Measurements from ENCODE around the gene AKR1C2. TPM values are rescaled to one million over a fixed set of nuclear protein-coding genes. Genes with fewer than 3 reads are reported as not detected.
"Not testable (repeated sequence)": the region's sequence is repeated elsewhere in the genome, so short reads cannot be mapped to it uniquely, and the experiment has no call there.

Gene AKR1C2
- total RNA-seq, result under 1 TPM in 1 of 2 experiments, not detected in 1; 0.17 TPM

- H3K4me1 Mint-ChIP-seq; DNase-seq; H3K4me3 Mint-ChIP-seq; H3K36me3 Mint-ChIP-seq (ENCODE audit: low read depth); H3K27ac Mint-ChIP-seq; H3K9me3 Mint-ChIP-seq; H3K27me3 Mint-ChIP-seq; POLR2A ChIA-PET: not testable (repeated sequence)
- CTCF ChIA-PET, result interaction anchor here (0.6 kb wide), 1 partner anchor 18 kb away, joined by 3 read pairs; no protein-coding TSS in a partner anchor
Observed at GRCh38 chr10:5003127-5004029, at the start of gene AKR1C2. TSS of gene AKR1C2 (minus strand) at chr10:5003857. CDS start at chr10:5003835, 22 bp downstream.

- H3K27me3 Mint-ChIP-seq; POLR2A ChIA-PET; H3K9me3 Mint-ChIP-seq; H3K27ac Mint-ChIP-seq; H3K4me3 Mint-ChIP-seq; H3K4me1 Mint-ChIP-seq; H3K36me3 Mint-ChIP-seq (ENCODE audit: low read depth); DNase-seq: not testable (repeated sequence)
- CTCF ChIA-PET, result interaction anchor here (1.0 kb wide), 1 partner anchor 202 kb away, joined by 3 read pairs; no protein-coding TSS in a partner anchor
Observed at GRCh38 chr10:5052951-5053500, 49.4 kb upstream of the AKR1C2 start.

GRCh38 chr10:5047912-5048628, 44.4 kb upstream of the AKR1C2 start:
- Mint-ChIP-seq H3K4me3 (no peak overlapping the region), H3K27ac (no peak overlapping the region), H3K27me3 (no peaks in the 10 kb centered on the region), H3K4me1 (no peaks in the 10 kb centered on the region), H3K9me3 (peaks cover 6% of the 10 kb centered on the region), H3K36me3 (ENCODE audit: low read depth) (no peaks in the 10 kb centered on the region)
- ChIA-PET POLR2A (no interaction called here), CTCF (no interaction called here)
- no peak for DNase-seq

- H3K27ac Mint-ChIP-seq; CTCF ChIA-PET; H3K4me3 Mint-ChIP-seq; H3K27me3 Mint-ChIP-seq; POLR2A ChIA-PET; H3K36me3 Mint-ChIP-seq (ENCODE audit: low read depth); H3K9me3 Mint-ChIP-seq; H3K4me1 Mint-ChIP-seq; DNase-seq: not testable (repeated sequence)
Observed at GRCh38 chr10:5047055-5047454, 43.4 kb upstream of the AKR1C2 start.

- no peak for DNase-seq
- POLR2A ChIA-PET, result no interaction called here
- H3K4me1 Mint-ChIP-seq, result peaks cover under 1% of the 10 kb centered on the region
- H3K4me3 Mint-ChIP-seq, result no peak overlapping the region
- no peaks in the 10 kb centered on the region for H3K27me3 Mint-ChIP-seq
- H3K36me3 Mint-ChIP-seq (ENCODE audit: low read depth), result no peaks in the 10 kb centered on the region
- CTCF ChIA-PET, result no interaction called here
- H3K9me3 Mint-ChIP-seq, result no peaks in the 10 kb centered on the region
- H3K27ac Mint-ChIP-seq, result no peak overlapping the region
Observed at GRCh38 chr10:5046410-5046809, 42.8 kb upstream of the AKR1C2 start.

GRCh38 chr10:5045095-5045494, 41.4 kb upstream of the AKR1C2 start:
- Mint-ChIP-seq H3K27ac (no peak overlapping the region), H3K27me3 (no peaks in the 10 kb centered on the region), H3K4me1 (peaks cover 5% of the 10 kb centered on the region), H3K4me3 (no peak overlapping the region), H3K36me3 (ENCODE audit: low read depth) (no peaks in the 10 kb centered on the region), H3K9me3 (no peaks in the 10 kb centered on the region)
- DNase-seq, result no peak
- CTCF ChIA-PET, result no interaction called here
- POLR2A ChIA-PET, result no interaction called here

DNA sequence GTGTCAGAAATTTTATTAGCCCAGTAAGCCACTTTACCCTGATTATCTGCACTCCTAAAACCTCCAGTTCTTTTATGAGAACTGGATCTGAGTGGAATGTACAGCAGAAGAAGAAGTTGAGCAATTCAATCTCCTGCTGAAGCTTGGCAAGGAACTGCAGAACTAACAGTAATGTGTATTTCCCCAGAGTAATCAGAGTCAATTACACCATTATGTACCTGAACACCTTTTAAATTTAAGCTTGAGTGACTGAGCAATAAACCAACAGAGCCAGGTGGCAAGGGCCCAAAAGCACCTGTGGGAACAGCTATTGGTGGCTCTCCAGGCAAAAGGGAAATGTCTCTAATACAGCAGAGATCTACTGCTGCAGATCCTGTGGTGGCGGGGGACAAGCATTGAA, 40.1 kb upstream of the AKR1C2 start:
- H3K4me3 Mint-ChIP-seq, result no peak overlapping the region
- H3K9me3 Mint-ChIP-seq, result no peaks in the 10 kb centered on the region
- ChIA-PET POLR2A (no interaction called here), CTCF (no interaction called here)
- H3K4me1 Mint-ChIP-seq, result peaks cover 5% of the 10 kb centered on the region
- DNase-seq, result no peak
- H3K36me3 Mint-ChIP-seq (ENCODE audit: low read depth), result no peaks in the 10 kb centered on the region
- H3K27ac Mint-ChIP-seq, result no peak overlapping the region
- H3K27me3 Mint-ChIP-seq, result no peaks in the 10 kb centered on the region

- CTCF ChIA-PET, result no interaction called here
Observed at GRCh38 chr10:5042922-5043321, 39.3 kb upstream of the AKR1C2 start.

DNA sequence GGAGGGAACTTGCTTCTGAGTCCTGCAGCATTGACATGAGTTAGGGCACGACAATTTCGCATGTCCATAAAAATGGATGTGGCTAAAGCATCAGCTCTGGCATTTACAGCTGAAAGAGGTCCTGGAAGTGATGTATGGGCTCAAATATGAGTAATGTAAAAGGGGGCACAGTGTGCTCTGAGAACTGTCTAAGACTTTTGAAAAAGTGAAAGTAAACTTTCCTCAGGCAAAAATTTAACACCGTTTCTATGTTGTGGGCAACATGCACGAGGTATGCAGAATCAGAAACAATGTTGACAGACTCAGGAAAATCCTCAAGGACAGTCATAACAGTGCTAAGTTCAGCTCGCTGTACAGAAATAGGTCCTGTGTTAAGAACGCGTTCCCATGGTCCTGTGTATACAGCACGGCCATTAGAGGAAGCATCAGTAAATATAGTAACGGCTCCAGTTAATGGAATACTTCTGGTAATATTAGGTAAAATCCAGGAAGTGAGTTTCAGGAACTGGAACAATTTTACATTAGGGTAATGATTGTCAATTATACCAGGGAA, 37.9 kb upstream of the AKR1C2 start:
- Mint-ChIP-seq H3K9me3 (no peaks in the 10 kb centered on the region), H3K36me3 (ENCODE audit: low read depth) (no peaks in the 10 kb centered on the region), H3K4me3 (no peak overlapping the region), H3K27me3 (no peaks in the 10 kb centered on the region), H3K27ac (no peak overlapping the region), H3K4me1 (peaks cover 5% of the 10 kb centered on the region)
- CTCF ChIA-PET, result no interaction called here
- no peak for DNase-seq
- POLR2A ChIA-PET, result no interaction called here

More at GRCh38 chr10:5042922-5043321, 39.3 kb upstream of the AKR1C2 start:
- Mint-ChIP-seq H3K4me1 (peaks cover 5% of the 10 kb centered on the region), H3K9me3 (no peaks in the 10 kb centered on the region), H3K27ac (no peak overlapping the region), H3K27me3 (no peaks in the 10 kb centered on the region), H3K36me3 (ENCODE audit: low read depth) (no peaks in the 10 kb centered on the region), H3K4me3 (no peak overlapping the region)
- no peak for DNase-seq
- POLR2A ChIA-PET, result no interaction called here

DNA sequence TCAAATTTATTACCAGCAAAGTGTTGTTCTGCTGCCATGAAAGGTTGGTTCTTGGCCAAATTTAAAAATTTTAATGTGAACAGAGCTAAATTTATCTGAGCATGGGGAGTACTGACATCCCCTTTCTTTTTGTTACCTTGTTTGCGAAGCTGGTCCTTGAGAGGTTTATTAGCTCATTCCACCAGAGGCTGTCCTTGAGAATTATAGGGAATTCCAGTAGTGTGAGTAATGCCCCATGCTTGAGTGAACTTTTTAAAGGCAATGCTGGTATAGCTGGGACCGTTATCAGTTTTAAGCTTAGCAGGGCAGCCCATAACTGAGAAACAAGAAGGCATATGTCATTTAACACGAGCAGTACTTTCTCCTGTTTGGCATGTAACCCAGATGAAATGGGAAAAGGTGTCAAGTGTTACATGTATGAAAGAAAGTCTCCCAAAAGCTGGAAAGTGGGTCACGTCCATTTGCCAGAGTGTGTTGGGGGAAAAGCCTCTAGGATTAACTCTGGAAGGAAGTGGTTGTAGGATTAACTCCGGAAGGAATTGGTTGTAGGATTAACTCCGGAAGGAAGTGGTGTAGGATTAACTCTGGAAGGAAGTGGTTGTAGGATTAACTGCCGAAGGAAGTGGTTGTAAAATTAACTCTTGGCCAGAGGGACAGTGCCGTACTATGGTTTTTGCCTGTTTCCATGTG, 37.3 kb upstream of the AKR1C2 start:
- ChIA-PET POLR2A (no interaction called here), CTCF (no interaction called here)
- no peak for DNase-seq
- H3K4me1 Mint-ChIP-seq, result peaks cover 5% of the 10 kb centered on the region
- H3K27ac Mint-ChIP-seq, result no peak overlapping the region
- H3K36me3 Mint-ChIP-seq (ENCODE audit: low read depth), result no peaks in the 10 kb centered on the region
- H3K27me3 Mint-ChIP-seq, result no peaks in the 10 kb centered on the region
- H3K4me3 Mint-ChIP-seq, result no peak overlapping the region
- no peaks in the 10 kb centered on the region for H3K9me3 Mint-ChIP-seq

- Mint-ChIP-seq H3K9me3 (peaks cover 2% of the 10 kb centered on the region), H3K27ac (no peak overlapping the region), H3K4me3 (no peak overlapping the region), H3K27me3 (no peaks in the 10 kb centered on the region), H3K36me3 (ENCODE audit: low read depth) (no peaks in the 10 kb centered on the region), H3K4me1 (peaks cover 5% of the 10 kb centered on the region)
- DNase-seq, result no peak
- ChIA-PET CTCF (no interaction called here), POLR2A (no interaction called here)
Observed at GRCh38 chr10:5040010-5040673, 36.5 kb upstream of the AKR1C2 start.

DNA sequence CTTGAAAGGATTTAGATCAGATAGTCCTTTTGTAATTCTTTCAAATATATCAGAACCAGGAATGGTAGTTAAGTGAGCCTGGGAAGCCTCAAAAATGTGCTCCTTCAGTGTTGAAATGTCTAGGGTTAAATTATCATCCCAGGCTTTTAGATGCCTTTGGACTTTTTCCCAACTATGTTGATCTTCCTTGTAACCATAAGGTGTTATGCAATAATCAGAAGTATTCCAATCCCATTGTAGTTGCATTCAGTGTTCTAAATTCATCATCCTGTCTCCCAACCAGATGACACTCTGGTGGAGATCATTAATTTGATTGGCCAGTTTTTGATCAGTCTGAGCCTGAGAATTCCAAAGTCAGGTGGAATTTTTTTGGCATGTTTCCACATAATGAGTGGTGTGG, 35.1 kb upstream of the AKR1C2 start:
- Mint-ChIP-seq H3K27me3 (no peaks in the 10 kb centered on the region), H3K4me1 (peaks cover 5% of the 10 kb centered on the region), H3K27ac (no peak overlapping the region), H3K4me3 (no peak overlapping the region), H3K9me3 (peaks cover 10% of the 10 kb centered on the region), H3K36me3 (ENCODE audit: low read depth) (peaks cover 1% of the 10 kb centered on the region)
- no peak for DNase-seq
- CTCF ChIA-PET, result no interaction called here
- POLR2A ChIA-PET, result no interaction called here

Measured in activated CD4-positive, alpha-beta T cell treated with anti-CD3 and anti-CD28 coated beads, Interleukin-2, amount 10 ng/mL, durations not matched to agents 7 days and 5 days (primary cell).